Measurements from ENCODE around the gene PBX1.
"Not testable (repeated sequence)": the region's sequence is repeated elsewhere in the genome, so short reads cannot be mapped to it uniquely, and the experiment has no call there.

The PBX1 gene

GRCh38 chr1:164596172-164596571, 37.2 kb downstream of the PBX1 start:
- Histone ChIP-seq H3K9ac (ENCODE audit: low read length) (no peak overlapping the region), H3K9me3 (ENCODE audit: control insufficient read depth, low read depth, low read length) (no peaks in the 10 kb centered on the region), H3K36me3 (ENCODE audit: control insufficient read depth, low read depth, low read length) (peaks cover 4% of the 10 kb centered on the region), H3K4me1 (ENCODE audit: control insufficient read depth, low read depth, low read length) (peaks cover 53% of the 10 kb centered on the region), H3K27ac (ENCODE audit: low read length) (no peak overlapping the region), H3K4me3 (ENCODE audit: low read length) (no peak overlapping the region), H3K27me3 (ENCODE audit: control insufficient read depth, insufficient read depth, low read length) (no peaks in the 10 kb centered on the region)

GRCh38 chr1:164598719-164599118, 39.7 kb downstream of the PBX1 start:
- no peaks in the 10 kb centered on the region for H3K9me3 ChIP-seq (ENCODE audit: control insufficient read depth, low read depth, low read length)
- no peak overlapping the region for H3K27ac ChIP-seq (ENCODE audit: low read length)
- peaks cover 57% of the 10 kb centered on the region for H3K4me1 ChIP-seq (ENCODE audit: control insufficient read depth, low read depth, low read length)

GRCh38 chr1:164599272-164599671, 40.3 kb downstream of the PBX1 start:
- Histone ChIP-seq H3K9me3 (ENCODE audit: control insufficient read depth, low read depth, low read length) (no peaks in the 10 kb centered on the region), H3K27ac (ENCODE audit: low read length) (no peak overlapping the region), H3K27me3 (ENCODE audit: control insufficient read depth, insufficient read depth, low read length) (no peaks in the 10 kb centered on the region), H3K9ac (ENCODE audit: low read length) (no peak overlapping the region), H3K4me1 (ENCODE audit: control insufficient read depth, low read depth, low read length) (peaks cover 58% of the 10 kb centered on the region), H3K4me3 (ENCODE audit: low read length) (no peak overlapping the region), H3K36me3 (ENCODE audit: control insufficient read depth, low read depth, low read length) (peaks cover 7% of the 10 kb centered on the region)

More at GRCh38 chr1:164598719-164599118, 39.7 kb downstream of the PBX1 start:
- Histone ChIP-seq H3K9ac (ENCODE audit: low read length) (no peak overlapping the region), H3K36me3 (ENCODE audit: control insufficient read depth, low read depth, low read length) (peaks cover 4% of the 10 kb centered on the region), H3K27me3 (ENCODE audit: control insufficient read depth, insufficient read depth, low read length) (no peaks in the 10 kb centered on the region), H3K4me3 (ENCODE audit: low read length) (peak overlapping the region; percentile 3)

- H3K9me3 ChIP-seq (ENCODE audit: control insufficient read depth, low read depth, low read length) = no peaks in the 10 kb centered on the region
- peak overlapping the region; percentile 13 for H3K9ac ChIP-seq (ENCODE audit: low read length)
- H3K4me3 ChIP-seq (ENCODE audit: low read length) = peak overlapping the region; percentile 45
- peaks cover 8% of the 10 kb centered on the region for H3K36me3 ChIP-seq (ENCODE audit: control insufficient read depth, low read depth, low read length)
- H3K27me3 ChIP-seq (ENCODE audit: control insufficient read depth, insufficient read depth, low read length) = no peaks in the 10 kb centered on the region
- H3K27ac ChIP-seq (ENCODE audit: low read length) = peak overlapping the region; percentile 25
- peaks cover 72% of the 10 kb centered on the region for H3K4me1 ChIP-seq (ENCODE audit: control insufficient read depth, low read depth, low read length)
Measured at GRCh38 chr1:164601399-164602100, 42.6 kb downstream of the PBX1 start.

GRCh38 chr1:164602101-164602422, 43.1 kb downstream of the PBX1 start:
- Histone ChIP-seq H3K27me3 (ENCODE audit: control insufficient read depth, insufficient read depth, low read length) (no peaks in the 10 kb centered on the region), H3K9ac (ENCODE audit: low read length) (peak overlapping the region; percentile 49), H3K27ac (ENCODE audit: low read length) (peak overlapping the region; percentile 56), H3K4me1 (ENCODE audit: control insufficient read depth, low read depth, low read length) (peaks cover 73% of the 10 kb centered on the region), H3K9me3 (ENCODE audit: control insufficient read depth, low read depth, low read length) (no peaks in the 10 kb centered on the region), H3K4me3 (ENCODE audit: low read length) (peak overlapping the region; percentile 45), H3K36me3 (ENCODE audit: control insufficient read depth, low read depth, low read length) (peaks cover 5% of the 10 kb centered on the region)

- peaks cover 77% of the 10 kb centered on the region for H3K4me1 ChIP-seq (ENCODE audit: control insufficient read depth, low read depth, low read length)
- H3K27me3 ChIP-seq (ENCODE audit: control insufficient read depth, insufficient read depth, low read length) = no peaks in the 10 kb centered on the region
- H3K4me3 ChIP-seq (ENCODE audit: low read length) = peak overlapping the region; percentile 45
- H3K36me3 ChIP-seq (ENCODE audit: control insufficient read depth, low read depth, low read length) = peaks cover 4% of the 10 kb centered on the region
- peak overlapping the region; percentile 49 for H3K9ac ChIP-seq (ENCODE audit: low read length)
- no peaks in the 10 kb centered on the region for H3K9me3 ChIP-seq (ENCODE audit: control insufficient read depth, low read depth, low read length)
- H3K27ac ChIP-seq (ENCODE audit: low read length) = peak overlapping the region; percentile 56
Measured at GRCh38 chr1:164602480-164603093, 43.6 kb downstream of the PBX1 start.

GRCh38 chr1:164603805-164604204, 44.8 kb downstream of the PBX1 start:
- not testable (repeated sequence) for H3K9me3 ChIP-seq (ENCODE audit: control insufficient read depth, low read depth, low read length); H3K27me3 ChIP-seq (ENCODE audit: control insufficient read depth, insufficient read depth, low read length); H3K4me3 ChIP-seq (ENCODE audit: low read length); H3K36me3 ChIP-seq (ENCODE audit: control insufficient read depth, low read depth, low read length); H3K27ac ChIP-seq (ENCODE audit: low read length); H3K9ac ChIP-seq (ENCODE audit: low read length)
- peaks cover 78% of the 10 kb centered on the region for H3K4me1 ChIP-seq (ENCODE audit: control insufficient read depth, low read depth, low read length)

GRCh38 chr1:164604541-164604940, 45.6 kb downstream of the PBX1 start:
- H3K36me3 ChIP-seq (ENCODE audit: control insufficient read depth, low read depth, low read length) = peaks cover 4% of the 10 kb centered on the region
- H3K9me3 ChIP-seq (ENCODE audit: control insufficient read depth, low read depth, low read length) = no peaks in the 10 kb centered on the region
- no peak overlapping the region for H3K9ac ChIP-seq (ENCODE audit: low read length)
- H3K4me3 ChIP-seq (ENCODE audit: low read length) = no peak overlapping the region
- H3K4me1 ChIP-seq (ENCODE audit: control insufficient read depth, low read depth, low read length) = peaks cover 75% of the 10 kb centered on the region
- H3K27ac ChIP-seq (ENCODE audit: low read length) = no peak overlapping the region
- H3K27me3 ChIP-seq (ENCODE audit: control insufficient read depth, insufficient read depth, low read length) = no peaks in the 10 kb centered on the region

GRCh38 chr1:164605254-164606091, 46.5 kb downstream of the PBX1 start:
- Histone ChIP-seq H3K27me3 (ENCODE audit: control insufficient read depth, insufficient read depth, low read length) (no peaks in the 10 kb centered on the region), H3K9me3 (ENCODE audit: control insufficient read depth, low read depth, low read length) (no peaks in the 10 kb centered on the region), H3K4me1 (ENCODE audit: control insufficient read depth, low read depth, low read length) (peaks cover 79% of the 10 kb centered on the region), H3K27ac (ENCODE audit: low read length) (no peak overlapping the region), H3K9ac (ENCODE audit: low read length) (no peak overlapping the region), H3K36me3 (ENCODE audit: control insufficient read depth, low read depth, low read length) (peaks cover 4% of the 10 kb centered on the region), H3K4me3 (ENCODE audit: low read length) (peak overlapping the region; percentile 25)

- Histone ChIP-seq H3K36me3 (ENCODE audit: control insufficient read depth, low read depth, low read length) (peaks cover 4% of the 10 kb centered on the region), H3K4me1 (ENCODE audit: control insufficient read depth, low read depth, low read length) (peaks cover 80% of the 10 kb centered on the region), H3K27me3 (ENCODE audit: control insufficient read depth, insufficient read depth, low read length) (no peaks in the 10 kb centered on the region)
Measured at GRCh38 chr1:164607351-164607750, 48.4 kb downstream of the PBX1 start.

GRCh38 chr1:164608651-164609057, 49.7 kb downstream of the PBX1 start:
- H3K4me3 ChIP-seq (ENCODE audit: low read length) = no peak overlapping the region
- no peaks in the 10 kb centered on the region for H3K27me3 ChIP-seq (ENCODE audit: control insufficient read depth, insufficient read depth, low read length)
- H3K9me3 ChIP-seq (ENCODE audit: control insufficient read depth, low read depth, low read length) = no peaks in the 10 kb centered on the region
- H3K27ac ChIP-seq (ENCODE audit: low read length) = no peak overlapping the region
- H3K36me3 ChIP-seq (ENCODE audit: control insufficient read depth, low read depth, low read length) = peaks cover 4% of the 10 kb centered on the region
- H3K4me1 ChIP-seq (ENCODE audit: control insufficient read depth, low read depth, low read length) = peaks cover 80% of the 10 kb centered on the region
- H3K9ac ChIP-seq (ENCODE audit: low read length) = no peak overlapping the region

More at GRCh38 chr1:164607351-164607750, 48.4 kb downstream of the PBX1 start:
- no peak overlapping the region for H3K9ac ChIP-seq (ENCODE audit: low read length)
- H3K4me3 ChIP-seq (ENCODE audit: low read length) = no peak overlapping the region
- no peaks in the 10 kb centered on the region for H3K9me3 ChIP-seq (ENCODE audit: control insufficient read depth, low read depth, low read length)
- H3K27ac ChIP-seq (ENCODE audit: low read length) = no peak overlapping the region

Measured in iPS-18a (cell line).